K562 (cell line): ENCODE data around the gene HOXC5. TPM values are rescaled to one million over a fixed set of nuclear protein-coding genes. Genes with fewer than 3 reads are reported as not detected.

ENCODE experiments used
- BMI1 ChIP-seq: fragments of 150-350 bp; IDR thresholded peaks from 2 replicates; pipeline ENCODE4 v1.6.1; 2014; ENCODE audit warnings: low read length
- BRD4 ChIP-seq: fragments of 200-600 bp; sonication (generic); IDR thresholded peaks from 2 replicates; pipeline ENCODE4 v1.6.1; 2017; ENCODE audit warnings: inconsistent platforms
- CHCHD3 ChIP-seq: fragments of 250-450 bp; sonication (Bioruptor Pico); IDR thresholded peaks from 2 replicates; pipeline ENCODE4 v2.1.2; 2022; ENCODE audit warnings: mild to moderate bottlenecking
- CHD4 ChIP-seq: fragments of 200-600 bp; sonication (generic); IDR thresholded peaks from 3 replicates; pipeline ENCODE4 v1.6.1; 2012; ENCODE audit warnings: low read depth, mild to moderate bottlenecking, mixed read lengths, low read length, inconsistent platforms; ENCODE audit not compliant: insufficient read depth, insufficient replicate concordance, poor library complexity, severe bottlenecking
- GATAD2A ChIP-seq: fragments of 450-650 bp; IDR thresholded peaks from 2 replicates; pipeline ENCODE4 v1.6.1; 2017
- KDM1A ChIP-seq, 2 experiments: fragments of 450-650 bp; IDR thresholded peaks; 2 replicates each; pipeline ENCODE4 v1.6.1; 2016; ENCODE audit warnings: mild to moderate bottlenecking in 2 of 2
- PHB ChIP-seq: fragments of 250-450 bp; sonication (Bioruptor Pico); IDR thresholded peaks from 2 replicates; pipeline ENCODE4 v1.5.0; 2021
- RFX1 ChIP-seq: fragments of 450-650 bp; IDR thresholded peaks from 2 replicates; pipeline ENCODE4 v1.6.1; 2016; ENCODE audit warnings: mild to moderate bottlenecking, moderate library complexity
- ZNF668 ChIP-seq: fragments of 250-450 bp; sonication (Bioruptor Pico); IDR thresholded peaks from 2 replicates; pipeline ENCODE4 v1.8.0; 2022; ENCODE audit warnings: mild to moderate bottlenecking, inconsistent platforms
- polyA plus RNA-seq, 8 experiments: library from polyadenylated mRNA; depleted of rRNA in 4 of 8; stranded (reverse) in 5 of 8; unstranded in 3 of 8; fragments of >200 nt; fragmentation: Nextera tagmentation in 2 of 8; fragmentation: Illumina TruSeq in 1 of 8; extraction: Ambion mirVana in 2 of 8; extraction: Trizol in 1 of 8; gene quantifications; 2 replicates each; pipeline versions ENCODE4 v1.2.1 to v1.2.3, GENCODE V29; 2011 to 2014; ENCODE audit warnings: inconsistent platforms in 1 of 8, missing spikeins in 1 of 8
- total RNA-seq, 7 experiments: library from RNA; depleted of rRNA in 6 of 7; stranded (reverse); fragments of >200 nt in 6 of 7; fragmentation: Illumina TruSeq in 2 of 7; extraction: Trizol in 2 of 7; gene quantifications; 2 replicates each; pipeline versions ENCODE4 v1.2.1 to v1.2.3, GENCODE V29; 2011 to 2021; ENCODE audit warnings: low replicate concordance in 1 of 7
- TF ChIP-seq, protein P1 (sequence below): fragments of 250-450 bp; sonication (Bioruptor Pico); IDR thresholded peaks from 2 replicates; pipeline ENCODE4 v1.5.1; 2021; ENCODE audit warnings: mild to moderate bottlenecking
- TF ChIP-seq, protein P2 (sequence below): fragments of 250-450 bp; sonication (Bioruptor Pico); IDR thresholded peaks from 2 replicates; pipeline ENCODE4 v1.8.0; 2021; ENCODE audit warnings: mild to moderate bottlenecking, moderate library complexity
- TF ChIP-seq, protein P3 (sequence below): fragments of 450-650 bp; IDR thresholded peaks from 2 replicates; pipeline ENCODE4 v1.6.1; 2018; ENCODE audit warnings: mild to moderate bottlenecking, low read depth; ENCODE audit not compliant: partially characterized antibody
- TF ChIP-seq, protein P4 (sequence below): sonication (generic); formaldehyde crosslinking; IDR thresholded peaks from 2 replicates; pipeline ENCODE4 v1.9.0; 2022; ENCODE audit warnings: mild to moderate bottlenecking, missing genetic modification reagents
- TF ChIP-seq, protein P5 (sequence below): fragments of 450-650 bp; IDR thresholded peaks from 2 replicates; pipeline ENCODE4 v1.6.1; 2016; ENCODE audit warnings: low read depth

Gene HOXC5
- total and polyA plus RNA-seq, 9 of the 15 experiments (the other 6 are each of a cell fraction or from before 2014, with no cell fraction given): 0.10 to 0.44 (median 0.18) TPM; not detected in 4

DNA sequence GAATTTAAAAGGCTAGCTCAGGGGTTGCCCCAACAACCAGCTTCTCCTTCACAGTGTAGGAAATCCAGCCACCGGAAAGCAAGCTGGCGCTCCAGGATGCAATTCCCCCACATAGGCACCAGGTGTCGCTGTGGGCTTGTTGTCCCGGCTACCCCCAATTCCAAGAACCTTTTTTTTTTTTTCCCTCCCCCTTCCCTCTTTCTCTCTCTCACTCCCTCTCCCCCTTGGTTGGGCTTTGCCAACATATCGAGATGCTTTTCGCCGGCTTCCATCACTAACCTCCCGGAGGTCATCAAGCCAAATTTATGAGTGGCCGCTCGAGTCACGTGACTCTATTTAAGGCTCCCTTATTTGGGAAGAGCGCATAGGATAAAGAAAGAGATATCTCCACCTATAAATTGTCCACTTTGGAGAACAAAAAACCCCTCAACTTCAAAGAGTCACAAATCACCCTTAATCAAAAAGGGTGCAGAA is at the start of gene HOXC5 (continued):
- TF ChIP-seq, protein P1, sequence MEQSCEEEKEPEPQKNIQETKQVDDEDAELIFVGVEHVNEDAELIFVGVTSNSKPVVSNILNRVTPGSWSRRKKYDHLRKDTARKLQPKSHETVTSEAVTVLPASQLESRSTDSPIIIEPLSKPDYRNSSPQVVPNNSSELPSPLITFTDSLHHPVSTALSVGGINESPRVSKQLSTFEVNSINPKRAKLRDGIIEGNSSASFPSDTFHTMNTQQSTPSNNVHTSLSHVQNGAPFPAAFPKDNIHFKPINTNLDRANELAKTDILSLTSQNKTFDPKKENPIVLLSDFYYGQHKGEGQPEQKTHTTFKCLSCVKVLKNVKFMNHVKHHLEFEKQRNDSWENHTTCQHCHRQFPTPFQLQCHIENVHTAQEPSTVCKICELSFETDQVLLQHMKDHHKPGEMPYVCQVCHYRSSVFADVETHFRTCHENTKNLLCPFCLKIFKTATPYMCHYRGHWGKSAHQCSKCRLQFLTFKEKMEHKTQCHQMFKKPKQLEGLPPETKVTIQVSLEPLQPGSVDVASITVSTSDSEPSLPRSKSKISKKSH (CRISPR knock-in tag): no peak
- TF ChIP-seq CHD4 (no peak), RFX1 (peak; percentile 55), PHB (no peak), GATAD2A (no peak), BRD4 (no peak), BMI1 (no peak), KDM1A (IDR thresholded peaks at IDR 0.05) (peak in 1 of 2 experiments; percentile 87; a peak in 2 of 4 replicates), CHCHD3 (CRISPR knock-in tag) (no peak), ZNF668 (CRISPR knock-in tag) (no peak)
- TF ChIP-seq, protein P2, sequence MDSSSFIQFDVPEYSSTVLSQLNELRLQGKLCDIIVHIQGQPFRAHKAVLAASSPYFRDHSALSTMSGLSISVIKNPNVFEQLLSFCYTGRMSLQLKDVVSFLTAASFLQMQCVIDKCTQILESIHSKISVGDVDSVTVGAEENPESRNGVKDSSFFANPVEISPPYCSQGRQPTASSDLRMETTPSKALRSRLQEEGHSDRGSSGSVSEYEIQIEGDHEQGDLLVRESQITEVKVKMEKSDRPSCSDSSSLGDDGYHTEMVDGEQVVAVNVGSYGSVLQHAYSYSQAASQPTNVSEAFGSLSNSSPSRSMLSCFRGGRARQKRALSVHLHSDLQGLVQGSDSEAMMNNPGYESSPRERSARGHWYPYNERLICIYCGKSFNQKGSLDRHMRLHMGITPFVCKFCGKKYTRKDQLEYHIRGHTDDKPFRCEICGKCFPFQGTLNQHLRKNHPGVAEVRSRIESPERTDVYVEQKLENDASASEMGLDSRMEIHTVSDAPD (CRISPR knock-in tag): no peak
- TF ChIP-seq, protein P3, sequence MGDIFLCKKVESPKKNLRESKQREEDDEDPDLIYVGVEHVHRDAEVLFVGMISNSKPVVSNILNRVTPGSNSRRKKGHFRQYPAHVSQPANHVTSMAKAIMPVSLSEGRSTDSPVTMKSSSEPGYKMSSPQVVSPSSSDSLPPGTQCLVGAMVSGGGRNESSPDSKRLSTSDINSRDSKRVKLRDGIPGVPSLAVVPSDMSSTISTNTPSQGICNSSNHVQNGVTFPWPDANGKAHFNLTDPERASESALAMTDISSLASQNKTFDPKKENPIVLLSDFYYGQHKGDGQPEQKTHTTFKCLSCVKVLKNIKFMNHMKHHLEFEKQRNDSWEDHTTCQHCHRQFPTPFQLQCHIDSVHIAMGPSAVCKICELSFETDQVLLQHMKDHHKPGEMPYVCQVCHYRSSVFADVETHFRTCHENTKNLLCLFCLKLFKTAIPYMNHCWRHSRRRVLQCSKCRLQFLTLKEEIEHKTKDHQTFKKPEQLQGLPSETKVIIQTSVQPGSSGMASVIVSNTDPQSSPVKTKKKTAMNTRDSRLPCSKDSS: no peak
- TF ChIP-seq, protein P4, sequence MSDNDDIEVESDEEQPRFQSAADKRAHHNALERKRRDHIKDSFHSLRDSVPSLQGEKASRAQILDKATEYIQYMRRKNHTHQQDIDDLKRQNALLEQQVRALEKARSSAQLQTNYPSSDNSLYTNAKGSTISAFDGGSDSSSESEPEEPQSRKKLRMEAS: no peak
- TF ChIP-seq, protein P5, sequence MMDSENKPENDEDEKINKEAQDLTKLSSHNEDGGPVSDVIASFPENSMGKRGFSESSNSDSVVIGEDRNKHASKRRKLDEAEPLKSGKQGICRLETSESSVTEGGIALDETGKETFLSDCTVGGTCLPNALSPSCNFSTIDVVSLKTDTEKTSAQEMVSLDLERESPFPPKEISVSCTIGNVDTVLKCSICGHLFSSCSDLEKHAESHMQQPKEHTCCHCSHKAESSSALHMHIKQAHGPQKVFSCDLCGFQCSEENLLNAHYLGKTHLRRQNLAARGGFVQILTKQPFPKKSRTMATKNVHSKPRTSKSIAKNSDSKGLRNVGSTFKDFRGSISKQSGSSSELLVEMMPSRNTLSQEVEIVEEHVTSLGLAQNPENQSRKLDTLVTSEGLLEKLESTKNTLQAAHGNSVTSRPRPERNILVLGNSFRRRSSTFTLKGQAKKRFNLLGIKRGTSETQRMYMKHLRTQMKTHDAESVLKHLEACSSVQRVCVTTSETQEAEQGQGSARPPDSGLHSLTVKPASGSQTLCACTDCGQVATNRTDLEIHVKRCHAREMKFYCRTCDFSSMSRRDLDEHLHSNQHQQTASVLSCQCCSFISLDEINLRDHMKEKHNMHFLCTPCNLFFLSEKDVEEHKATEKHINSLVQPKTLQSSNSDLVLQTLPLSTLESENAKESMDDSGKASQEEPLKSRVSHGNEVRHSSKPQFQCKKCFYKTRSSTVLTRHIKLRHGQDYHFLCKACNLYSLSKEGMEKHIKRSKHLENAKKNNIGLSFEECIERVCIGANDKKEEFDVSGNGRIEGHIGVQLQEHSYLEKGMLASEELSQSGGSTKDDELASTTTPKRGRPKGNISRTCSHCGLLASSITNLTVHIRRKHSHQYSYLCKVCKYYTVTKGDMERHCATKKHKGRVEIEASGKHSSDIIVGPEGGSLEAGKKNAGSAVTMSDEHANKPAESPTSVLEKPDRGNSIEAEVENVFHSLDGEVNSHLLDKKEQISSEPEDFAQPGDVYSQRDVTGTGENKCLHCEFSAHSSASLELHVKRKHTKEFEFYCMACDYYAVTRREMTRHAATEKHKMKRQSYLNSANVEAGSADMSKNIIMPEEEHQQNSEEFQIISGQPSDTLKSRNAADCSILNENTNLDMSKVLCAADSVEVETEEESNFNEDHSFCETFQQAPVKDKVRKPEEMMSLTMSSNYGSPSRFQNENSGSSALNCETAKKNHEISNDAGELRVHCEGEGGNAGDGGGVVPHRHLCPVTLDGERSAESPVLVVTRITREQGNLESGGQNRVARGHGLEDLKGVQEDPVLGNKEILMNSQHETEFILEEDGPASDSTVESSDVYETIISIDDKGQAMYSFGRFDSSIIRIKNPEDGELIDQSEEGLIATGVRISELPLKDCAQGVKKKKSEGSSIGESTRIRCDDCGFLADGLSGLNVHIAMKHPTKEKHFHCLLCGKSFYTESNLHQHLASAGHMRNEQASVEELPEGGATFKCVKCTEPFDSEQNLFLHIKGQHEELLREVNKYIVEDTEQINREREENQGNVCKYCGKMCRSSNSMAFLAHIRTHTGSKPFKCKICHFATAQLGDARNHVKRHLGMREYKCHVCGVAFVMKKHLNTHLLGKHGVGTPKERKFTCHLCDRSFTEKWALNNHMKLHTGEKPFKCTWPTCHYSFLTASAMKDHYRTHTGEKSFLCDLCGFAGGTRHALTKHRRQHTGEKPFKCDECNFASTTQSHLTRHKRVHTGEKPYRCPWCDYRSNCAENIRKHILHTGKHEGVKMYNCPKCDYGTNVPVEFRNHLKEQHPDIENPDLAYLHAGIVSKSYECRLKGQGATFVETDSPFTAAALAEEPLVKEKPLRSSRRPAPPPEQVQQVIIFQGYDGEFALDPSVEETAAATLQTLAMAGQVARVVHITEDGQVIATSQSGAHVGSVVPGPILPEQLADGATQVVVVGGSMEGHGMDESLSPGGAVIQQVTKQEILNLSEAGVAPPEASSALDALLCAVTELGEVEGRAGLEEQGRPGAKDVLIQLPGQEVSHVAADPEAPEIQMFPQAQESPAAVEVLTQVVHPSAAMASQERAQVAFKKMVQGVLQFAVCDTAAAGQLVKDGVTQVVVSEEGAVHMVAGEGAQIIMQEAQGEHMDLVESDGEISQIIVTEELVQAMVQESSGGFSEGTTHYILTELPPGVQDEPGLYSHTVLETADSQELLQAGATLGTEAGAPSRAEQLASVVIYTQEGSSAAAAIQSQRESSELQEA: no peak
